Psoas muscle (tissue), 8 donors: ENCODE data around the gene TMEM51. TPM values are rescaled to one million over a fixed set of nuclear protein-coding genes. Genes with fewer than 3 reads are reported as not detected.
A peak's percentile ranks its signal among the peaks of the same experiment; 100 is the strongest.

Experiments
- ATAC-seq, 4 donors: fragments of 200-7000 bp; cut with Tn5 transposase; one replicate each; pipeline ENCODE4 v1.9.1; 2020; ENCODE audit warnings: moderate library complexity in 3 of 4, mild to moderate bottlenecking in 2 of 4
- DNase-seq, 2 donors: peaks; one replicate each; pipeline ENCODE4 v3.0.0-alpha.2; 2020
- H3K27ac ChIP-seq: fragments of 200-600 bp; one replicate; pipeline ENCODE4 v1.8.0; 2022
- H3K27me3 ChIP-seq, 3 donors: fragments of 200-600 bp in 1 of 3; one replicate each; pipeline versions ENCODE4 v1.6.1 to v1.8.0; 2013 to 2022; ENCODE audit warnings: low read length in 2 of 3, mild to moderate bottlenecking in 2 of 3, moderate library complexity in 1 of 3; ENCODE audit not compliant: insufficient read depth in 3 of 3
- H3K36me3 ChIP-seq, 2 donors: fragments of 200-600 bp in 1 of 2; one replicate each; pipeline versions ENCODE4 v1.6.1 to v1.8.0; 2013 to 2022; ENCODE audit warnings: low read depth in 1 of 2, mild to moderate bottlenecking in 1 of 2, moderate library complexity in 1 of 2; ENCODE audit not compliant: insufficient read depth in 1 of 2
- H3K4me1 ChIP-seq: fragments of 200-600 bp; one replicate; pipeline ENCODE4 v1.8.0; 2022
- H3K4me3 ChIP-seq: fragments of 200-600 bp; one replicate; pipeline ENCODE4 v1.8.0; 2022; ENCODE audit warnings: mild to moderate bottlenecking
- H3K9me3 ChIP-seq: fragments of 200-600 bp; one replicate; pipeline ENCODE4 v1.8.0; 2022
- WGBS, 3 donors: extraction: QIAGEN DNeasy Blood & Tissue Kit; methylation state at CpG; one replicate each; pipeline versions ENCODE4 v1.1.6 to v1.1.7; 2013; 5-methylcytosine and 5-hydroxymethylcytosine counted together
- intact Hi-C, 2 donors: fragments of 100-400 bp; cut with DNase I; formaldehyde crosslinking; loops; one replicate each; pipeline versions ENCODE4 v1.11.0 to v1.14.2; 2022
- polyA plus RNA-seq, 3 donors: library from polyadenylated mRNA; stranded (reverse); fragments of 200-250 nt; gene quantifications; one replicate each; pipeline ENCODE4 v1.2.3, GENCODE V29; 2013
- total RNA-seq, 4 donors: library from RNA; stranded (reverse); fragmentation: NEBNext Ultra II Directional in 2 of 4; extraction: Animal tissue kit (Norgen Biotek cat#: 25700) in 2 of 4; gene quantifications; one replicate each; pipeline versions ENCODE4 v1.2.1 to v1.2.4, GENCODE V29; 2021 to 2023
- TF ChIP-seq, protein P1 (sequence below): fragments of 200-600 bp; IDR thresholded peaks from one replicate; pipeline ENCODE4 v1.8.0; 2022; ENCODE audit warnings: antibody characterized with exemption
- donor health status: healthy with polysubstance abuse.
- donor health status: DM: no; HTN: no; CAD: no; lungs with moderate emphysema.
- donor health status: Bipolar disorder and iron deficiency.
- donor health status: healthy.
- donor health status: DM: yes; HTN: yes; CAD: no.
- donor health status: DM: no; HTN: no; CAD: no.
- donor health status: DM: no; HTN: no; CAD: no.
- donor health status: DM: yes; HTN: yes; CAD: no.

The TMEM51 gene
- total and polyA plus RNA-seq, 7 donors: 0.67 to 1.7 (median 0.97) TPM

DNA sequence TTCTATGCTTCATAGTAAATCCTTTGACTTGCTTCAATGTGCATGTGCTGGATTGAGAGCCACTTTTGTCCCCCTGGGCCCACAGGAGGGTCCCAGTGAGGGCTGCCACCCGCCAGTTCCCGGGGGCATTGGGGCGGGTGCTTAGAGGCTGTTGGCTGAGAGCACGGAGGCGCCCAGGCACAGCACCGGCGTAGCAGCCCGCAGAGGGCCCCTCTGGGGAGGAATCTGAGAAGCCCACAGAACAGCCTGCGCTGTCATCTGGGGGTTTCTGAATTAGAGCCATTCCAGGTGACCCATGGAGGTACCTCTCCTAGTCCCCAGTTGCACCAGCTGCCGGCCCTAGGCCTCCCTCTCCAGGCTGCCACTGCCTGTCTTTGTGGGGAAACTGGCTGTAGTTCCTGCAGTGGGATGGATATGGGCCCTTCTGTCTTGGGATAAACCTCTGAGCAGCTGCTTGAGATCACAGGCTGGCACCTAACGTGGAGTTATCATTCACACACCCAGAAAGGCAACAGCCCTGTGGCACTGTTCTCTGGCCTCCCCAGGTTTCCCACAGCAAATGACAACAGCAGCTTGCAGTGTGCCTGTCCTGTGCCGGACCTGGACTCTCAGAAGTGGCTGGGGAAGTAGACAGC is 39.5 kb downstream of the TMEM51 start:
- Histone ChIP-seq H3K36me3 (no peaks in the 10 kb centered on the region), H3K9me3 (no peaks in the 10 kb centered on the region), H3K27ac (no peak overlapping the region), H3K4me3 (no peak overlapping the region), H3K4me1 (no peaks in the 10 kb centered on the region), H3K27me3 (peaks cover 0 to 3% (median 0%) of the 10 kb centered on the region in 3 donors)
- WGBS, 3 donors: 59 to 80% (median 79%) methylated on average over 12 of the region's 12 CpGs
- ATAC-seq (no peak), DNase-seq (peak in 1 of 2 donors; percentile 23)
- TF ChIP-seq, protein P1, sequence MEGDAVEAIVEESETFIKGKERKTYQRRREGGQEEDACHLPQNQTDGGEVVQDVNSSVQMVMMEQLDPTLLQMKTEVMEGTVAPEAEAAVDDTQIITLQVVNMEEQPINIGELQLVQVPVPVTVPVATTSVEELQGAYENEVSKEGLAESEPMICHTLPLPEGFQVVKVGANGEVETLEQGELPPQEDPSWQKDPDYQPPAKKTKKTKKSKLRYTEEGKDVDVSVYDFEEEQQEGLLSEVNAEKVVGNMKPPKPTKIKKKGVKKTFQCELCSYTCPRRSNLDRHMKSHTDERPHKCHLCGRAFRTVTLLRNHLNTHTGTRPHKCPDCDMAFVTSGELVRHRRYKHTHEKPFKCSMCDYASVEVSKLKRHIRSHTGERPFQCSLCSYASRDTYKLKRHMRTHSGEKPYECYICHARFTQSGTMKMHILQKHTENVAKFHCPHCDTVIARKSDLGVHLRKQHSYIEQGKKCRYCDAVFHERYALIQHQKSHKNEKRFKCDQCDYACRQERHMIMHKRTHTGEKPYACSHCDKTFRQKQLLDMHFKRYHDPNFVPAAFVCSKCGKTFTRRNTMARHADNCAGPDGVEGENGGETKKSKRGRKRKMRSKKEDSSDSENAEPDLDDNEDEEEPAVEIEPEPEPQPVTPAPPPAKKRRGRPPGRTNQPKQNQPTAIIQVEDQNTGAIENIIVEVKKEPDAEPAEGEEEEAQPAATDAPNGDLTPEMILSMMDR: no peak
- intact Hi-C loops: no loop called here

DNA sequence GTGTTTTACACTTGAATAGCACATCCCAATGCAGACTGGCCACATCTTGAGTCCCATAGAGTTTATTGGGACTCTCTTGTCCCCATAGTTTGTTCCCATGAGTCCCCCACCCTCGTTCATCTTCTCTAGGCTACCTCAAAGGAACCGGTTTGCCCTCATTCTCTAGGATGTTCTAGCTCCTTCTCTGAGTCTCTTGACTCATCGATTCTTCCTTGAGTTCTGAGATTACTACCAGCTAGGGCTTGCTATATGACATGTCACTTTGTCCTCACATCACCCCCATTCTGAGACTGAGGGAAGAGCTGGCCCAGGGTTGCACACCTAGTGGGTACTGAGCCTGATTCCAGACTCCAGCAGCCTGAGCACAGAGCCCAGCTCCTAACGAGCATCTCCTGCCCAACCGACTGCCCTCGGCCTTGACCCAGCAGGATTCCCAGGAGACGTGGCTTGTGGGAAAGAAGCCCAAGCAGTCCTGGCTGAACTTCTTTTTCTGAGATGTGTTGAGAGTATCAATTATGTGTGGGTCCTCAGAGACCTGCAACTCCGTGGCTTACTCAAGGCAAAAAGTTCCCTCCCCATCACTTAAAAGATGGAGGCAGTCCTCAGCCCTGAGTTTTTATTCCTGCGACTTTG is 42.0 kb downstream of the TMEM51 start:
- Histone ChIP-seq H3K4me1 (no peaks in the 10 kb centered on the region), H3K4me3 (no peak overlapping the region), H3K36me3 (no peaks in the 10 kb centered on the region), H3K27ac (no peak overlapping the region), H3K9me3 (no peaks in the 10 kb centered on the region), H3K27me3 (peaks cover 0 to 3% (median 0%) of the 10 kb centered on the region in 3 donors)
- TF ChIP-seq, protein P1: no peak
- intact Hi-C loops: no loop called here
- 54 to 64% (median 59%) methylated on average over 9 of the region's 9 CpGs for WGBS, 3 donors
- ATAC-seq: no peak
- DNase-seq: peak in 1 of 2 donors; percentile 38

GRCh38 chr1:15196069-15196468 is 42.5 kb downstream of the TMEM51 start:
- 65 to 75% (median 67%) methylated on average over 9 of the region's 9 CpGs for WGBS, 3 donors
- Histone ChIP-seq H3K9me3 (no peaks in the 10 kb centered on the region), H3K27ac (no peak overlapping the region), H3K4me3 (no peak overlapping the region), H3K36me3 (no peaks in the 10 kb centered on the region), H3K4me1 (no peaks in the 10 kb centered on the region), H3K27me3 (peaks cover 0 to 3% (median 0%) of the 10 kb centered on the region in 3 donors)
- DNase-seq: peak in 1 of 2 donors; percentile 6
- ATAC-seq: no peak
- intact Hi-C loops: no loop called here
- TF ChIP-seq, protein P1: no peak

DNA sequence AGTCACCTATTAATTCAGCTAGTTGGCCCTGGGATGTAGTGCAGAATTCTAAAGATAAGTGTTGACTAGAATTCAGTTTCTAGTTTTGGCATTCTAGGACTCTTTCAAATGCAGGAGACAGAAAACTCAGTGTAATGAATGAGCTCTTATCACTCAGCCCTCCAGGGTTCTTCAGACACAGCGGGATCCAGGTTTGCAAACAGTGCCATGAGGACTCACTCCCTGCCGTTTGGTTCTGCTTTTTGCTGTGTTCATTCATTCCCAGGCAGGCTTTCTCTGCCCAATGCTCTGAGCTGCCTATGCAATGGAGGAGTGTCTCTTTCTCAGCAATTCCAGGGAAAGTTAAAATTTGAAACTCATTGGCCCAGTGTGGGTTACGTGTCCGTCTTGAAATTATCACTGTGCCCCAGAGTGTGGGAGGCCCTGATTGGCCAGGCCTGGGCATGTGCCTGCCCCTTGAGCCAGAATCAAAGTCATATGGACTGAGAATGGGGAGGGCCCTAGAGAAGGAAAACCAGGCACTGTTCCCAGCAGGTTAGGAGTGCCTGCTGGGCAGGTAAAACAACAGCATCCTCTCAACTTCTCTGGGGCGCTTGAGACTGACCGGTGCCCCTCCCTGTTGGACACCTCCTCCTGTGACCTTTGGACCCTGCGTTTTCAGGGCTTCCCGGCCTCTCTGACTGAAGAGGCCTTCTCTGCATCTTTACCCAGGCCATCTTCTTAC is 43.4 kb downstream of the TMEM51 start:
- no peaks in the 10 kb centered on the region for H3K4me1 ChIP-seq
- H3K9me3 ChIP-seq: no peaks in the 10 kb centered on the region
- TF ChIP-seq, protein P1: no peak
- ATAC-seq (no peak), DNase-seq (peak in 1 of 2 donors; percentile 2)
- H3K27ac ChIP-seq: no peak overlapping the region
- H3K4me3 ChIP-seq: no peak overlapping the region
- H3K27me3 ChIP-seq: peaks cover 0 to 1% (median 0%) of the 10 kb centered on the region in 3 donors
- 81 to 88% (median 86%) methylated on average over 8 of the region's 8 CpGs for WGBS, 3 donors
- intact Hi-C loops: no loop called here
- no peaks in the 10 kb centered on the region for H3K36me3 ChIP-seq
